Endothelial cell of umbilical vein (primary cell): ENCODE data around the gene DNAI1. TPM values are rescaled to one million over a fixed set of nuclear protein-coding genes. Genes with fewer than 3 reads are reported as not detected.

ENCODE experiments used
- BruUV-seq: library from RNA; stranded (reverse); fragments of 400-500 nt; replicated peaks from 2 replicates; lab custom pipeline; 2021; lab: Mats Ljungman, UMichigan
- CTCF ChIA-PET: fragments of 300-600, 350-600 bp; sonication (Branson Sonifier 250); formaldehyde crosslinking; loops from one replicate; lab custom pipeline; 2021; ENCODE audit warnings: antibody characterized with exemption, inconsistent platforms; lab: Charles Lee
- POLR2A ChIA-PET: fragments of 300-600, 350-600 bp; sonication (Branson Sonifier 250); formaldehyde crosslinking; loops from one replicate; lab custom pipeline; 2021; ENCODE audit warnings: antibody characterized with exemption, inconsistent platforms; lab: Charles Lee
- DNase-seq: peaks from one replicate; pipeline ENCODE4 v3.0.0-alpha.2; 2011; ENCODE audit warnings: low read depth, low spot score
- FAIRE-seq: peaks from 2 replicates; lab custom pipeline; 2011; peaks lifted over from hg19 to GRCh38; lab: Jason Lieb, UNC
- H2AFZ ChIP-seq: 2 replicates; pipeline ENCODE4 v1.6.0; 2012; ENCODE audit warnings: low read depth, low read length, control low read depth, inconsistent platforms
- H3K27ac ChIP-seq: 2 replicates; pipeline ENCODE4 v1.5.1; 2011; ENCODE audit warnings: low read depth, mild to moderate bottlenecking, control low read depth, low read length, moderate library complexity; ENCODE audit not compliant: insufficient read depth
- H3K27me3 ChIP-seq, 2 experiments: 2 replicates each; pipeline versions ENCODE4 v1.6.0 to v1.6.1; 2011; ENCODE audit warnings: low read length in 2 of 2, mixed read lengths in 1 of 2; ENCODE audit not compliant: control insufficient read depth in 2 of 2, insufficient read depth in 2 of 2
- H3K36me3 ChIP-seq, 2 experiments: 2 replicates in 1 of 2; 3 replicates in 1 of 2; pipeline ENCODE4 v1.5.1; 2011; ENCODE audit warnings: low read length in 2 of 2, mild to moderate bottlenecking in 1 of 2, moderate library complexity in 1 of 2; ENCODE audit not compliant: control insufficient read depth in 2 of 2, insufficient read depth in 2 of 2; ENCODE audit errors: extremely low read depth in 1 of 2
- H3K4me1 ChIP-seq: 3 replicates; pipeline ENCODE4 v1.5.1; 2011; ENCODE audit warnings: mild to moderate bottlenecking, low read length; ENCODE audit not compliant: control insufficient read depth, insufficient read depth; ENCODE audit errors: extremely low read depth
- H3K4me2 ChIP-seq: 2 replicates; pipeline ENCODE4 v1.6.1; 2011; ENCODE audit warnings: low read length, control low read depth, mixed read lengths; ENCODE audit not compliant: insufficient read depth
- H3K4me3 ChIP-seq, 3 experiments: fragments of 200-600 bp in 1 of 3; sonication (generic), shearing (Covaris generic) in 1 of 3; replicated peaks in 1 of 3; 2 replicates each; pipeline ENCODE4 v1.5.1; 2011 to 2016; ENCODE audit warnings: control low read depth in 3 of 3, low read length in 3 of 3, mild to moderate bottlenecking in 2 of 3, inconsistent platforms in 1 of 3, low read depth in 1 of 3, moderate library complexity in 1 of 3; ENCODE audit not compliant: insufficient read depth in 1 of 3
- H3K79me2 ChIP-seq: 2 replicates; pipeline ENCODE4 v1.6.0; 2012; ENCODE audit warnings: low read length, inconsistent platforms; ENCODE audit not compliant: control insufficient read depth, insufficient read depth
- H3K9ac ChIP-seq: replicated peaks from 2 replicates; pipeline ENCODE3; 2011; ENCODE audit warnings: low read length, control low read depth; ENCODE audit not compliant: insufficient read depth; ENCODE audit errors: extremely low read depth
- H3K9me1 ChIP-seq: replicated peaks from 3 replicates; pipeline ENCODE4 v1.6.0; 2011; ENCODE audit warnings: mild to moderate bottlenecking, low read length; ENCODE audit not compliant: control insufficient read depth, insufficient read depth; ENCODE audit errors: extremely low read depth
- H3K9me3 ChIP-seq: replicated peaks from 2 replicates; pipeline ENCODE4 v1.5.1; 2012; ENCODE audit warnings: low read length, inconsistent platforms; ENCODE audit not compliant: control insufficient read depth, insufficient read depth
- H4K20me1 ChIP-seq: replicated peaks from 2 replicates; pipeline ENCODE3; 2011; ENCODE audit warnings: mild to moderate bottlenecking, low read length; ENCODE audit not compliant: control insufficient read depth, insufficient read depth; ENCODE audit errors: extremely low read depth
- EZH2 ChIP-seq: IDR thresholded peaks from 2 replicates; pipeline ENCODE4 v1.6.1; 2012; ENCODE audit warnings: borderline replicate concordance, low read depth, mild to moderate bottlenecking, moderate library complexity, low read length, inconsistent platforms; ENCODE audit not compliant: severe bottlenecking
- FOS ChIP-seq: IDR thresholded peaks from 2 replicates; pipeline ENCODE4 v1.6.1; 2011; ENCODE audit warnings: mild to moderate bottlenecking, low read length, moderate library complexity, borderline replicate concordance; ENCODE audit not compliant: insufficient read depth
- GATA2 ChIP-seq: IDR thresholded peaks from 2 replicates; pipeline ENCODE4 v1.7.0; 2011; ENCODE audit warnings: low read depth, mild to moderate bottlenecking, moderate library complexity, mixed read lengths, low read length; ENCODE audit not compliant: insufficient read length, insufficient read depth
- JUN ChIP-seq: IDR thresholded peaks from 2 replicates; pipeline ENCODE4 v1.6.1; 2011; ENCODE audit warnings: borderline replicate concordance, low read depth; ENCODE audit not compliant: insufficient read length, insufficient read depth
- MYC ChIP-seq: IDR thresholded peaks from one replicate; pipeline ENCODE4 v1.6.1; 2011; ENCODE audit warnings: mild to moderate bottlenecking, low read depth, low read length
- POLR2A ChIP-seq: IDR thresholded peaks from 2 replicates; pipeline ENCODE4 v1.6.1; 2012; ENCODE audit warnings: low read depth, mild to moderate bottlenecking, control low read depth, low read length
- POLR2AphosphoS5 ChIP-seq: IDR thresholded peaks from 2 replicates; pipeline ENCODE4 v1.6.1; 2012; ENCODE audit warnings: low read depth, mild to moderate bottlenecking, control low read depth, low read length, moderate library complexity; ENCODE audit not compliant: insufficient read depth
- dilution Hi-C: fragments of 300-500 bp; cut with MboI; formaldehyde crosslinking; loops from one replicate; pipeline ENCODE4 v1.15.0; 2019; ENCODE audit warnings: low sequenced_read_pairs; ENCODE audit not compliant: extremely low pct_ligation_motif_present
- intact Hi-C: fragments of 100-400 bp; cut with micrococcal nuclease; formaldehyde crosslinking; loops from one replicate; pipeline ENCODE4 v1.10.0; 2022
- polyA plus RNA-seq, 4 experiments: library from polyadenylated mRNA; depleted of rRNA in 3 of 4; stranded (reverse) in 3 of 4; unstranded in 1 of 4; fragments of >200 nt; gene quantifications; 2 replicates each; pipeline versions ENCODE4 v1.2.1 to v1.2.3, GENCODE V29; 2011 to 2012; ENCODE audit warnings: missing spikeins in 1 of 4
- total RNA-seq: library from RNA; stranded (reverse); gene quantifications from 2 replicates; pipeline ENCODE4 v1.2.3, GENCODE V29; 2021
- TF ChIP-seq, protein P1 (sequence below): IDR thresholded peaks from 2 replicates; pipeline ENCODE4 v1.6.1; 2011; ENCODE audit not compliant: insufficient read depth, insufficient read length
- TF ChIP-seq, protein P2 (sequence below), 2 donors: IDR thresholded peaks; 1 replicate in 1 of 2; 2 replicates in 1 of 2; pipeline ENCODE4 v1.5.1; 2011; ENCODE audit warnings: low read length in 2 of 2, mild to moderate bottlenecking in 2 of 2, moderate library complexity in 2 of 2, control low read depth in 1 of 2, inconsistent platforms in 1 of 2, low read depth in 1 of 2; ENCODE audit not compliant: insufficient read depth in 1 of 2; ENCODE audit errors: extremely low read depth in 1 of 2

DNAI1 gene
- total and polyA plus RNA-seq, 2 donors (not counting 3 experiments of a cell fraction or from before 2014, with no cell fraction given): not detected

DNA sequence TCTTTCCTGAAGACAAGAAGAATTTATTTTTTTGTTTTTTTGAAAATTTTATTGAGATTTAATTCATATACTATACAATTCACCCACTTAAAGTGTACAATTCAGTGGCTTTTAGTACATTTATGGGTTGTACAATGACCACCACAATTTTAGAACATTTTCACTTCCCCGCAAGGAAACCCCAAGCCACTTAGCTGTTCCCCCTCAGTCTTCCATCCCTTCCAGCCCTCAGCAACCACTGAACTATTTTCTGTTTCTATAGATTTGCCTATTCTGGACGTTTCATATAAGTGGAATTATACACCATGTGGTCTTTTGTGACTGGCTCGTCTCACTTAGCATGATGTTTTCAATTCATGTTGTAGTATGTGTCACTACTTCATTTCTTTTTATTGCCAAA is 28.0 kb downstream of the DNAI1 start:
- no TSS peak for BruUV-seq
- dilution Hi-C loops: no loop called here

More for the DNA sequence above, 28.0 kb downstream of the DNAI1 start:
- Histone ChIP-seq H3K4me1 (no peaks in the 10 kb centered on the region), H3K9me3 (no peaks in the 10 kb centered on the region), H3K36me3 (no peaks in the 10 kb centered on the region), H2AFZ (no peak overlapping the region), H3K4me3 (no peak overlapping the region), H3K9ac (no peak overlapping the region), H3K4me2 (no peak overlapping the region), H3K27ac (no peak overlapping the region), H4K20me1 (no peaks in the 10 kb centered on the region), H3K79me2 (no peaks in the 10 kb centered on the region), H3K27me3 (peaks cover 22 to 28% of the 10 kb centered on the region in 2 experiments), H3K9me1 (no peaks in the 10 kb centered on the region)
- no peak for DNase-seq
- intact Hi-C loops: no loop called here
- POLR2A ChIA-PET: no interaction called here
- FAIRE-seq: no peak
- TF ChIP-seq EZH2 (no peak), FOS (no peak), POLR2A (no peak), POLR2AphosphoS5 (no peak), GATA2 (no peak), JUN (no peak), MYC (no peak)
- TF ChIP-seq, protein P1, sequence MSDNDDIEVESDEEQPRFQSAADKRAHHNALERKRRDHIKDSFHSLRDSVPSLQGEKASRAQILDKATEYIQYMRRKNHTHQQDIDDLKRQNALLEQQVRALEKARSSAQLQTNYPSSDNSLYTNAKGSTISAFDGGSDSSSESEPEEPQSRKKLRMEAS: no peak
- TF ChIP-seq, protein P2, sequence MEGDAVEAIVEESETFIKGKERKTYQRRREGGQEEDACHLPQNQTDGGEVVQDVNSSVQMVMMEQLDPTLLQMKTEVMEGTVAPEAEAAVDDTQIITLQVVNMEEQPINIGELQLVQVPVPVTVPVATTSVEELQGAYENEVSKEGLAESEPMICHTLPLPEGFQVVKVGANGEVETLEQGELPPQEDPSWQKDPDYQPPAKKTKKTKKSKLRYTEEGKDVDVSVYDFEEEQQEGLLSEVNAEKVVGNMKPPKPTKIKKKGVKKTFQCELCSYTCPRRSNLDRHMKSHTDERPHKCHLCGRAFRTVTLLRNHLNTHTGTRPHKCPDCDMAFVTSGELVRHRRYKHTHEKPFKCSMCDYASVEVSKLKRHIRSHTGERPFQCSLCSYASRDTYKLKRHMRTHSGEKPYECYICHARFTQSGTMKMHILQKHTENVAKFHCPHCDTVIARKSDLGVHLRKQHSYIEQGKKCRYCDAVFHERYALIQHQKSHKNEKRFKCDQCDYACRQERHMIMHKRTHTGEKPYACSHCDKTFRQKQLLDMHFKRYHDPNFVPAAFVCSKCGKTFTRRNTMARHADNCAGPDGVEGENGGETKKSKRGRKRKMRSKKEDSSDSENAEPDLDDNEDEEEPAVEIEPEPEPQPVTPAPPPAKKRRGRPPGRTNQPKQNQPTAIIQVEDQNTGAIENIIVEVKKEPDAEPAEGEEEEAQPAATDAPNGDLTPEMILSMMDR (IDR thresholded peaks at IDR 0.05; ENCODE audit: extremely low read depth in 1 of 2, insufficient read depth in 1 of 2, low read depth in 1 of 2, low read length in 2 of 2): no peak
- CTCF ChIA-PET: no interaction called here
